ENCODE results near the gene MRPS16. TPM values are rescaled to one million over a fixed set of nuclear protein-coding genes. Genes with fewer than 3 reads are reported as not detected.

MRPS16 gene
- total and polyA plus RNA-seq, 9 of the 15 experiments (the other 6 are each of a cell fraction or from before 2014, with no cell fraction given), result 65.0 to 239 (median 146) TPM

DNA sequence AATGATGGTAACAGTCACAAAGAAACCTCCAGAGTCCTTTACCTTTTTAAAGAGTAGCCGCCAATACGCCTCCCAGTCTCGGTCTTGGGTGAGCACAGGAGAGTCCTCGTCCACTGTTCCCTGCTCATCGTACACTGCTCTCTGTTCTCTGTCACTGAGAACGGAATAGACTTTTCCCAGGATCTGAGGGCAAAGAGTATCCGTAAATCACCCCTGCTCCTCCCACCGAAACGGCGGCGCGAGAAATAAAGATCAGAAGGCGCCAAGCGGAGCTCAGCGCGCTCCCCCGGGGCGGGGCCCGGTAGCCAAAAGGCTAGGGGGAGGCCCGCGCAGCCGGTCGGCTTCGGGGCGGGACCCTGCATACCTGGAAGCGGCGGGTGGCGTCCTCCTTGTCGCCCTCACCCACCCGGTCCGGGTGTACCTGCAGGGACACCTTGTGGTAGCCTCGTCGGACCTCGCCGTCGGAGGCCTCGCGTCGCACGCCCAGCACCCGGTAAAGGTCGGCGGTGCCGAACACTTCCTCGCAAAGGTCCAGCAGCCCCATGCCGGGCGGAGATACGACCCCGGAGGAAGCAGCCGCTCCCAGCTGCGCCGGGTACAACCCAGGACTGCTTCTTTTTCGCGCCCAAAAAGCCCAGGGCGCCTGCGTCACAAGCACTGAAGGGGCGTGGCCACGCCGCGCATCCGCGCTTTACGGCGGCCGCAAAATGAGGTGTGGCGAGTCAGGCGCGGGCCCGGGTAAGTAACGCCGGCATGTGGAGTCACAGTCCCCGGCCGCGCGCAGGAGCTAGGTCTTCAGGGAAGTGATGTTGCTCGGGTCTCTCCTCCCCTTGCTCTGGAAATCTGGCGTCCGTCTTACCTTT, 5.6 kb downstream of the MRPS16 start, which contains the start of gene DNAJC9 (continued):
- TF ChIP-seq POU5F1 (IDR thresholded peaks at IDR 0.05; ENCODE audit: borderline replicate concordance, low read depth, low read length, partially characterized antibody), result no peak
- no peak for TF ChIP-seq MAFG (tag; conservative IDR thresholded peaks at IDR 0.05)
- TF ChIP-seq ZNF217 (CRISPR knock-in tag; IDR thresholded peaks at IDR 0.05), result no peak
- TF ChIP-seq, protein P1, sequence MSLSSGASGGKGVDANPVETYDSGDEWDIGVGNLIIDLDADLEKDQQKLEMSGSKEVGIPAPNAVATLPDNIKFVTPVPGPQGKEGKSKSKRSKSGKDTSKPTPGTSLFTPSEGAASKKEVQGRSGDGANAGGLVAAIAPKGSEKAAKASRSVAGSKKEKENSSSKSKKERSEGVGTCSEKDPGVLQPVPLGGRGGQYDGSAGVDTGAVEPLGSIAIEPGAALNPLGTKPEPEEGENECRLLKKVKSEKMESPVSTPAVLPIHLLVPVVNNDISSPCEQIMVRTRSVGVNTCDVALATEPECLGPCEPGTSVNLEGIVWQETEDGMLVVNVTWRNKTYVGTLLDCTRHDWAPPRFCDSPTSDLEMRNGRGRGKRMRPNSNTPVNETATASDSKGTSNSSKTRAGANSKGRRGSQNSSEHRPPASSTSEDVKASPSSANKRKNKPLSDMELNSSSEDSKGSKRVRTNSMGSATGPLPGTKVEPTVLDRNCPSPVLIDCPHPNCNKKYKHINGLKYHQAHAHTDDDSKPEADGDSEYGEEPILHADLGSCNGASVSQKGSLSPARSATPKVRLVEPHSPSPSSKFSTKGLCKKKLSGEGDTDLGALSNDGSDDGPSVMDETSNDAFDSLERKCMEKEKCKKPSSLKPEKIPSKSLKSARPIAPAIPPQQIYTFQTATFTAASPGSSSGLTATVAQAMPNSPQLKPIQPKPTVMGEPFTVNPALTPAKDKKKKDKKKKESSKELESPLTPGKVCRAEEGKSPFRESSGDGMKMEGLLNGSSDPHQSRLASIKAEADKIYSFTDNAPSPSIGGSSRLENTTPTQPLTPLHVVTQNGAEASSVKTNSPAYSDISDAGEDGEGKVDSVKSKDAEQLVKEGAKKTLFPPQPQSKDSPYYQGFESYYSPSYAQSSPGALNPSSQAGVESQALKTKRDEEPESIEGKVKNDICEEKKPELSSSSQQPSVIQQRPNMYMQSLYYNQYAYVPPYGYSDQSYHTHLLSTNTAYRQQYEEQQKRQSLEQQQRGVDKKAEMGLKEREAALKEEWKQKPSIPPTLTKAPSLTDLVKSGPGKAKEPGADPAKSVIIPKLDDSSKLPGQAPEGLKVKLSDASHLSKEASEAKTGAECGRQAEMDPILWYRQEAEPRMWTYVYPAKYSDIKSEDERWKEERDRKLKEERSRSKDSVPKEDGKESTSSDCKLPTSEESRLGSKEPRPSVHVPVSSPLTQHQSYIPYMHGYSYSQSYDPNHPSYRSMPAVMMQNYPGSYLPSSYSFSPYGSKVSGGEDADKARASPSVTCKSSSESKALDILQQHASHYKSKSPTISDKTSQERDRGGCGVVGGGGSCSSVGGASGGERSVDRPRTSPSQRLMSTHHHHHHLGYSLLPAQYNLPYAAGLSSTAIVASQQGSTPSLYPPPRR (CRISPR knock-in tag; IDR thresholded peaks at IDR 0.05; ENCODE audit: borderline replicate concordance), result no peak
- no peak for TF ChIP-seq XRCC3 (IDR thresholded peaks at IDR 0.05)
- no peak; the same call in 1 of the 2 replicates for TF ChIP-seq ZNF589 (CRISPR knock-in tag; IDR thresholded peaks at IDR 0.05; ENCODE audit: low read depth)
- TF ChIP-seq GATAD2A (IDR thresholded peaks at IDR 0.05), result no peak
- peak; percentile 92; the same call in 1 of the 2 replicates for TF ChIP-seq GTF2E2 (tag; IDR thresholded peaks at IDR 0.05)
- no peak for TF ChIP-seq ZNF347 (CRISPR knock-in tag; IDR thresholded peaks at IDR 0.05; ENCODE audit: low read depth)
- TF ChIP-seq, protein P2, sequence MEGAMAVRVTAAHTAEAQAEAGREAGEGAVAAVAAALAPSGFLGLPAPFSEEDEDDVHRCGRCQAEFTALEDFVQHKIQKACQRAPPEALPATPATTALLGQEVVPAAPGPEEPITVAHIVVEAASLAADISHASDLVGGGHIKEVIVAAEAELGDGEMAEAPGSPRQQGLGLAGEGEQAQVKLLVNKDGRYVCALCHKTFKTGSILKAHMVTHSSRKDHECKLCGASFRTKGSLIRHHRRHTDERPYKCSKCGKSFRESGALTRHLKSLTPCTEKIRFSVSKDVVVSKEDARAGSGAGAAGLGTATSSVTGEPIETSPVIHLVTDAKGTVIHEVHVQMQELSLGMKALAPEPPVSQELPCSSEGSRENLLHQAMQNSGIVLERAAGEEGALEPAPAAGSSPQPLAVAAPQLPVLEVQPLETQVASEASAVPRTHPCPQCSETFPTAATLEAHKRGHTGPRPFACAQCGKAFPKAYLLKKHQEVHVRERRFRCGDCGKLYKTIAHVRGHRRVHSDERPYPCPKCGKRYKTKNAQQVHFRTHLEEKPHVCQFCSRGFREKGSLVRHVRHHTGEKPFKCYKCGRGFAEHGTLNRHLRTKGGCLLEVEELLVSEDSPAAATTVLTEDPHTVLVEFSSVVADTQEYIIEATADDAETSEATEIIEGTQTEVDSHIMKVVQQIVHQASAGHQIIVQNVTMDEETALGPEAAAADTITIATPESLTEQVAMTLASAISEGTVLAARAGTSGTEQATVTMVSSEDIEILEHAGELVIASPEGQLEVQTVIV (CRISPR knock-in tag; IDR thresholded peaks at IDR 0.05; ENCODE audit: borderline replicate concordance), result peak; percentile 98
- peak; percentile 86; the same call in 1 of the 2 replicates for TF ChIP-seq ZNF583 (CRISPR knock-in tag; IDR thresholded peaks at IDR 0.05)
- no peak for TF ChIP-seq ZNF408 (CRISPR knock-in tag; IDR thresholded peaks at IDR 0.05; ENCODE audit: low read depth)
- no peak; the same call in none of the 2 replicates for TF ChIP-seq NR1H2 (CRISPR knock-in tag; IDR thresholded peaks at IDR 0.05)
- no peak for TF ChIP-seq ZNF124 (CRISPR knock-in tag; IDR thresholded peaks at IDR 0.05)
- TF ChIP-seq NR2C2 (CRISPR knock-in tag; IDR thresholded peaks at IDR 0.05), result peak; percentile 77
- peak; percentile 91 for TF ChIP-seq NR2C2 (tag; IDR thresholded peaks at IDR 0.05)
- TF ChIP-seq DIDO1 (tag; IDR thresholded peaks at IDR 0.05; ENCODE audit: low read depth), result no peak
